ENCODE measurements around the gene FDXACB1.

The FDXACB1 gene

DNA sequence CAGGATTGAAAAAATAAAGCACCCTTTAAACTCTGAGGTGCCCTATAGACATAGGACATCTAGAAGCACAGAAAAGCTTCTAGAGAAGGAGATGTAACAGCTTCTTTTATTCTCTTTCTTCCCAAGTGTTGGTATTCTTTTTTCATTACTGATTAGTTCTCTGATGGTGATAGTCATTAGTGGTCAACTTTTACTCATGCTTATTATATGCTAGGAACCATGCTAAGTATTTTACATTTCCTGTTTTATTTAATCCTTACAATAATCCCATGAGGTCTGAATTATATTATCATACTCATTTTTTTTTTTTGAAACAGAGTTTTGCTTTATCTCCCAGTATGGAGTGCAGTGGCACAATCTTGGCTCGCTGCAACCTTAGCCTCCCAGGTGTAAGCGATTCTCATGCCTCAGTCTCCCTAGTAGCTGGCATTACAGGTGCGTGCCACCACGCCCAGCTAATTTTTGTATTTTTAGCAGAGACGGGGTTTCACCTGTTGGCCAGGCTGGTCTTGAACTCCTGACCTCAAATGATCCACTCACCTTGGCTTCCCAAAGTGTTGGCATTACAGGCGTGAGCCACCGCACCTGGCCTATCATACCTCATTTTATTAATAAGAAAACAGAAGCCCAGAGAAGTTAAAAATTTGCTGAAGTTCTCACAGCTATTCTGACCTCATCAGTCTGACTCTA is 42.7 kb upstream of the FDXACB1 start:
- no peak overlapping the region for H3K4me3 ChIP-seq (ENCODE audit: low read length)
- TF ChIP-seq, protein P1, sequence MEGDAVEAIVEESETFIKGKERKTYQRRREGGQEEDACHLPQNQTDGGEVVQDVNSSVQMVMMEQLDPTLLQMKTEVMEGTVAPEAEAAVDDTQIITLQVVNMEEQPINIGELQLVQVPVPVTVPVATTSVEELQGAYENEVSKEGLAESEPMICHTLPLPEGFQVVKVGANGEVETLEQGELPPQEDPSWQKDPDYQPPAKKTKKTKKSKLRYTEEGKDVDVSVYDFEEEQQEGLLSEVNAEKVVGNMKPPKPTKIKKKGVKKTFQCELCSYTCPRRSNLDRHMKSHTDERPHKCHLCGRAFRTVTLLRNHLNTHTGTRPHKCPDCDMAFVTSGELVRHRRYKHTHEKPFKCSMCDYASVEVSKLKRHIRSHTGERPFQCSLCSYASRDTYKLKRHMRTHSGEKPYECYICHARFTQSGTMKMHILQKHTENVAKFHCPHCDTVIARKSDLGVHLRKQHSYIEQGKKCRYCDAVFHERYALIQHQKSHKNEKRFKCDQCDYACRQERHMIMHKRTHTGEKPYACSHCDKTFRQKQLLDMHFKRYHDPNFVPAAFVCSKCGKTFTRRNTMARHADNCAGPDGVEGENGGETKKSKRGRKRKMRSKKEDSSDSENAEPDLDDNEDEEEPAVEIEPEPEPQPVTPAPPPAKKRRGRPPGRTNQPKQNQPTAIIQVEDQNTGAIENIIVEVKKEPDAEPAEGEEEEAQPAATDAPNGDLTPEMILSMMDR (conservative IDR thresholded peaks at IDR 0.05; ENCODE audit: low read depth, low read length): no peak
- DNase-seq (ENCODE audit: low read depth): no peak

DNA sequence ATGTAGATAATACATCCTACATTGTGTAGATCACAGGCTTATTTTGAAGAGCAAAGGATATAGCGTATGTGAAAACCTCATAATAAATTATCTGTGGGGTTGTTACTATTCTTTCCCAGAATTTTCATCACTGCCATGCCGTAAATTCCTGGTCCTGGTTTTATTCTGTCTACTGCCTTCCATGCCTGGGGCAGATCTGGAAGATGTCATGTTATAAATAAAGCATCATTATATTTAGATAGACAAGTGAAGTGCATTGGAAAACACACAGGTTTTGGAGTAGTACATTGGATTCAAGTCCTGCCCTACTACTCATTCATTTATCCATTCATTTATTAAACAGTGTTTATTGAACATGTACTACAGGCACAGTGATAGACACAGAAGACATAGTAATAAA is 41.9 kb upstream of the FDXACB1 start:
- H3K4me3 ChIP-seq (ENCODE audit: low read length): no peak overlapping the region
- DNase-seq (ENCODE audit: low read depth): no peak
- TF ChIP-seq, protein P1 (conservative IDR thresholded peaks at IDR 0.05; ENCODE audit: low read depth, low read length): no peak

DNA sequence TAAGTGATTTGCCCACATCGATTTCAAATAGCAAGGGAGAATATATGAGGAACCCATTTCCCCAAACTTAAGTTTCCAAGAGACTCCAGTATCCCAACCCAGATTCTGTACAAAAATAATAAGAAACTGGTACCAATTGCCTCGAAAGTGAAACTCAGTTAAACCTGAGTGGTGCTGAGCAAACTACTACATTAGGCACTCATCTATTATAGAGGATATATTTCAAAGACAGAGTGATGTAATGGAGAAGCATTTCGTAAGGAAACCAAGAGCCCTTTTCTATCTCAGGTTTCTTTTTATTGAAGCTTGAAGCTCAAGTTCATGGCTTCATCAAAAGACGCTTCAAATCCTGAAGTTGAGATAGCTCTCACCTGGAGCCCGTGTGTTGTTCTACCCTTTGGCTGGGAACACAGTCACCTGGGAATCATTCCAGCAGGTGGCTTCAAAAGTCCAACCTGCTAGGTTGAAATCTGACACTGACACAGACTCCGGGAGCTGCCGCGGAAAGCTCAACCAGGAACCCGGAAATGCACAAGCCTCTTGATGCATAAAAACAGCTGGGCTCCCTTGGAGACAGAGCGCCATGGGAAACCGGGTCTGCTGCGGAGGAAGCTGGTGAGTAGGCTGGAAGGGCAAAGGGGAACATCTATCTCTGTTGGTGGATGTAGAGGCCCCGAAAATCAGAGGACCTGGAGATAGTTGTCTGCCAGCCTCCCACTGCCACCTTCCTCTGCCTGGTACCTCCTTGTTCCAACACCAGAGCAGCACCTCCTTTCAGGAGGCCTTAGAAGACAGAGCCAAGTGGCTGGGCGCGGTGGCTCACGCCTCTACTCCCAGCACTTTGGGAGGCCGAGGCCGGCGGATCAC is 39.7 kb upstream of the FDXACB1 start, which contains the start of gene C11orf52:
TSS of gene C11orf52 (plus strand) at position 524 of the 867 bp plus-strand sequence. CDS start at position 584, 60 bp downstream.
- H3K4me3 ChIP-seq (ENCODE audit: low read length): no peak within 1 kb of the TSS
- no peak for DNase-seq (ENCODE audit: low read depth)
- TF ChIP-seq, protein P1 (conservative IDR thresholded peaks at IDR 0.05; ENCODE audit: low read depth, low read length): no peak

DNA sequence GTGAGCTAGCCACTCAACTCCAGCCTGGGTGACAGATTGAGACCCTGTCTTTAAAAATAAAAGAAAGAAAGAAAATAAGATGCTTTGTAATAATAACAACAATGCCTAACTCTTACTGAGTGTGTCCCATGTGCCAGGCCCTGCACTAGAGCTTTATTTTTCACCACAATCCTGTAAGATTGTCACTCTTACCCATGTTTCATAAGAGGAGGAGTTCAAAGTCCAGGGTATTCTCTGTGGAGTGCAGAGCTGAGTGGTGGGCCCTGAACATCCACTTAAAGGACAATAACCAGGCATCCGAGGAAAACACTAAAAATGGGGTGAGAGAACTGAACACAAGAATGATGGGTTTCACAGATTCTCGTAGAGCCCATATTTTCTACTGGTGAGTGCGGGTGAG is 38.8 kb upstream of the FDXACB1 start:
- TF ChIP-seq, protein P1 (conservative IDR thresholded peaks at IDR 0.05; ENCODE audit: low read depth, low read length): no peak
- no peak for DNase-seq (ENCODE audit: low read depth)
- H3K4me3 ChIP-seq (ENCODE audit: low read length): no peak overlapping the region

DNA sequence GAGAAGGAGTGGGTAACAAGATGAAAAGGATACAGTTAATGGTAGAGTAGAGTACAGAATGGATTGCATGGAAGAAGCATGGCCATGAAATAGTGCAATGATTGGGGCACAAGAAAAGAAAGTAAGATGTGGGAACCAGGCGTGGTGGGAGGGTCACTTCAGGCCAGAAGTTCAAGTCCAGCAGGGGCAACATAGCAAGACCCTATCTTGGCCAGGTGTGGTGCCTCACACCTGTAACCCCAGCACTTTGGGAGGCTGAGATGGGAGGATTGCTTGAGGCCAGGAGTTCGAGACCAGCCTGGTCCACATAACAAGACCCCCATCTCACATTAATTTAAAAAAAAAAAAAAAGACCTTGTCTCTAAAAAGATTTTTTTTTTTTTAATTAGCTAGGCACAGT is 38.3 kb upstream of the FDXACB1 start:
- H3K4me3 ChIP-seq (ENCODE audit: low read length): no peak overlapping the region
- TF ChIP-seq, protein P1 (conservative IDR thresholded peaks at IDR 0.05; ENCODE audit: low read depth, low read length): no peak
- no peak for DNase-seq (ENCODE audit: low read depth)

DNA sequence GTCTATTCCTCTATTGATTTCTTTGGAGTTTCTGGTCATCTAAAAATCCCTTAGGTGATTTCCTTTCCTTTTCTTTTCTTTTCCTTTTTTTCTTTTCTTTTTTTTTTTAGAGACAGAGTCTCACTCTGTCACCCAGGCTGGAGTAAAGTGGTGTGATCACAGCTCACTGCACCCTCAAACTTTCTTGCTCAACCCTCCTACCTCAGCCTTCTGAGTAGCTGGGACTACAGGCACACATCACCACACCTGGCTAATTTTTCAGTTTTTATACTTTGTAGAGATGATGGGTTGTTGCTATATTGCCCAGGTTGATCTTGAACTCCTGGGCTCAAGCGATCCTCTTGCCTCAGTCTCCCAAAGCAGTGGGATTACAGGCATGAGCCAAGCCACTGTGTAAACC is 37.8 kb upstream of the FDXACB1 start:
- DNase-seq (ENCODE audit: low read depth): no peak
- H3K4me3 ChIP-seq (ENCODE audit: low read length): no peak overlapping the region
- TF ChIP-seq, protein P1 (conservative IDR thresholded peaks at IDR 0.05; ENCODE audit: low read depth, low read length): no peak
